Thyroid gland (tissue), 4 donors: ENCODE measurements around the gene SNRPA1.

ENCODE experiments used
- POLR2A ChIP-seq, 2 donors: fragments of 450-650 bp; IDR thresholded peaks; one replicate each; pipeline ENCODE4 v1.6.1; 2017; ENCODE audit warnings: antibody characterized with exemption in 2 of 2, mild to moderate bottlenecking in 2 of 2, moderate library complexity in 1 of 2
- TF ChIP-seq, protein P1 (sequence below), 6 experiments: fragments of 200-600 bp in 3 of 6; fragments of 450-650 bp in 3 of 6; sonication (generic) in 3 of 6; IDR thresholded peaks; one replicate each; pipeline ENCODE4 v1.5.1; 2016 to 2019; ENCODE audit warnings: antibody characterized with exemption in 6 of 6, mild to moderate bottlenecking in 2 of 6, inconsistent platforms in 1 of 6, moderate library complexity in 1 of 6

DNA sequence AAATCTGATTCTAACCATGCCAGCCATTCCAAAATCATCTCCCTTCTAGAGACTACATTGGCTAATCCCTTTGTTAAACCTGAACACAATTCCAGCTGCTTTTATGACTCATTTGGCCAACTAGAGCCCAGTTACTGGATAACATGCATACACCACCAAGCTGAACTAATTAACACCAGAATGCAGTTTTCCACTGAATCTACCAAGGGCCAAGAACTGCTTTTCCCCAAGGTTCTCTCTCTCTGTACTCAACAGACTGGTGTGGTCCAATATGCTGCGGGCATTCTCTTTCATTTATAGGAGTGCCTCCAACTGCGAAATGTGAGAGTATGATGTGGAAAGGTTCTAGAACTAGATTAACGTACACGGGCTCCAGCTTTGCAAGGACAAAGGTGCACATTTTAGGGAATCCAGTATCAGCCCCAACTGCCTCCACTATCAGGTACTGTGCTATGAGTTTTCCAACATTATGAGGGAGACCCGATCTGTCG is 44.7 kb downstream of the SNRPA1 start:
- TF ChIP-seq, protein P1, sequence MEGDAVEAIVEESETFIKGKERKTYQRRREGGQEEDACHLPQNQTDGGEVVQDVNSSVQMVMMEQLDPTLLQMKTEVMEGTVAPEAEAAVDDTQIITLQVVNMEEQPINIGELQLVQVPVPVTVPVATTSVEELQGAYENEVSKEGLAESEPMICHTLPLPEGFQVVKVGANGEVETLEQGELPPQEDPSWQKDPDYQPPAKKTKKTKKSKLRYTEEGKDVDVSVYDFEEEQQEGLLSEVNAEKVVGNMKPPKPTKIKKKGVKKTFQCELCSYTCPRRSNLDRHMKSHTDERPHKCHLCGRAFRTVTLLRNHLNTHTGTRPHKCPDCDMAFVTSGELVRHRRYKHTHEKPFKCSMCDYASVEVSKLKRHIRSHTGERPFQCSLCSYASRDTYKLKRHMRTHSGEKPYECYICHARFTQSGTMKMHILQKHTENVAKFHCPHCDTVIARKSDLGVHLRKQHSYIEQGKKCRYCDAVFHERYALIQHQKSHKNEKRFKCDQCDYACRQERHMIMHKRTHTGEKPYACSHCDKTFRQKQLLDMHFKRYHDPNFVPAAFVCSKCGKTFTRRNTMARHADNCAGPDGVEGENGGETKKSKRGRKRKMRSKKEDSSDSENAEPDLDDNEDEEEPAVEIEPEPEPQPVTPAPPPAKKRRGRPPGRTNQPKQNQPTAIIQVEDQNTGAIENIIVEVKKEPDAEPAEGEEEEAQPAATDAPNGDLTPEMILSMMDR (IDR thresholded peaks at IDR 0.05): no peak
- no peak for TF ChIP-seq POLR2A (IDR thresholded peaks at IDR 0.05)
